Neuronal stem cell (in vitro differentiated cells): ENCODE results near the gene VTCN1.

Experiments
- DNase-seq: peaks from one replicate; pipeline ENCODE4 v3.0.0-alpha.2; 2013; ENCODE audit warnings: low spot score
- H2AFZ ChIP-seq: one replicate; pipeline ENCODE4 v1.6.1; 2013; ENCODE audit warnings: mild to moderate bottlenecking, low read length, inconsistent platforms
- H2AK5ac ChIP-seq: 2 replicates; pipeline ENCODE4 v1.6.1; 2013; ENCODE audit warnings: low read depth, mild to moderate bottlenecking, inconsistent platforms, low read length, moderate library complexity, mixed read lengths
- H2BK120ac ChIP-seq: 2 replicates; pipeline ENCODE4 v1.6.1; 2013; ENCODE audit warnings: low read depth, mild to moderate bottlenecking, inconsistent platforms, low read length, moderate library complexity, mixed read lengths
- H2BK12ac ChIP-seq: one replicate; pipeline ENCODE4 v1.6.1; 2013; ENCODE audit warnings: low read length, inconsistent platforms
- H2BK15ac ChIP-seq: 2 replicates; pipeline ENCODE4 v1.6.1; 2013; ENCODE audit warnings: mild to moderate bottlenecking, low read length, inconsistent platforms, mixed read lengths
- H2BK5ac ChIP-seq: one replicate; pipeline ENCODE4 v1.6.1; 2013; ENCODE audit warnings: inconsistent platforms, mild to moderate bottlenecking, low read length, moderate library complexity
- H3K14ac ChIP-seq: one replicate; pipeline ENCODE4 v1.6.1; 2013; ENCODE audit warnings: low read length, inconsistent platforms
- H3K18ac ChIP-seq: 2 replicates; pipeline ENCODE4 v1.6.1; 2013; ENCODE audit warnings: low read length, inconsistent platforms
- H3K23ac ChIP-seq: 2 replicates; pipeline ENCODE4 v1.6.1; 2013; ENCODE audit warnings: low read depth, mild to moderate bottlenecking, mixed read lengths, low read length, inconsistent platforms; ENCODE audit not compliant: poor library complexity
- H3K27ac ChIP-seq: replicated peaks from 3 replicates; pipeline ENCODE4 v1.5.1; 2013; ENCODE audit warnings: low read length, inconsistent platforms
- H3K27me3 ChIP-seq, 3 experiments: 2 replicates each; pipeline ENCODE4 v1.6.1; 2013; ENCODE audit warnings: low read length in 3 of 3, mild to moderate bottlenecking in 2 of 3, inconsistent platforms in 1 of 3, low read depth in 1 of 3, mixed read lengths in 1 of 3, moderate library complexity in 1 of 3; ENCODE audit not compliant: control insufficient read depth in 3 of 3, insufficient read depth in 3 of 3
- H3K36me3 ChIP-seq, 2 donors: replicated peaks in 1 of 2; 2 replicates each; pipeline ENCODE4 v1.6.1; 2013; ENCODE audit warnings: low read length in 2 of 2; ENCODE audit not compliant: control insufficient read depth in 2 of 2, insufficient read depth in 2 of 2
- H3K4ac ChIP-seq: 2 replicates; pipeline ENCODE4 v1.6.1; 2013; ENCODE audit warnings: inconsistent platforms, mild to moderate bottlenecking, low read length, moderate library complexity
- H3K4me1 ChIP-seq, 2 donors: 1 replicate in 1 of 2; 2 replicates in 1 of 2; pipeline ENCODE4 v1.6.1; 2013; ENCODE audit warnings: low read length in 2 of 2, low read depth in 1 of 2; ENCODE audit not compliant: control insufficient read depth in 2 of 2, insufficient read depth in 1 of 2
- H3K4me2 ChIP-seq: one replicate; pipeline ENCODE4 v1.6.1; 2013; ENCODE audit warnings: mild to moderate bottlenecking, low read length, inconsistent platforms; ENCODE audit not compliant: insufficient read depth, poor library complexity, severe bottlenecking
- H3K4me3 ChIP-seq, 2 donors: 2 replicates each; pipeline ENCODE4 v1.5.1; 2013; ENCODE audit warnings: low read length in 2 of 2, mild to moderate bottlenecking in 2 of 2, inconsistent platforms in 1 of 2, moderate library complexity in 1 of 2
- H3K79me1 ChIP-seq: one replicate; pipeline ENCODE4 v1.6.1; 2013; ENCODE audit warnings: low read depth, mild to moderate bottlenecking, inconsistent platforms, low read length, moderate library complexity
- H3K9ac ChIP-seq: one replicate; pipeline ENCODE4 v1.6.1; 2013; ENCODE audit warnings: mild to moderate bottlenecking, low read depth, low read length, inconsistent platforms; ENCODE audit not compliant: poor library complexity
- H3K9me3 ChIP-seq, 2 donors: replicated peaks in 1 of 2; 2 replicates each; pipeline versions ENCODE3 to v1.6.1; 2013; ENCODE audit warnings: low read length in 2 of 2, mild to moderate bottlenecking in 2 of 2, inconsistent platforms in 1 of 2, low read depth in 1 of 2, mixed read lengths in 1 of 2, moderate library complexity in 1 of 2; ENCODE audit not compliant: control insufficient read depth in 2 of 2, insufficient read depth in 1 of 2
- H4K8ac ChIP-seq: one replicate; pipeline ENCODE4 v1.6.1; 2013; ENCODE audit warnings: low read depth, mild to moderate bottlenecking, inconsistent platforms, low read length, moderate library complexity
- H4K91ac ChIP-seq: one replicate; pipeline ENCODE4 v1.6.1; 2013; ENCODE audit warnings: low read length, low read depth, mild to moderate bottlenecking, inconsistent platforms; ENCODE audit not compliant: poor library complexity
- WGBS, 2 donors: extraction: QIAGEN DNeasy Blood & Tissue Kit; methylation state at CpG; one replicate each; pipeline ENCODE4 v1.1.7; 2013; ENCODE audit warnings: missing lambda C conversion rate in 2 of 2, mixed read lengths in 1 of 2; ENCODE audit not compliant: insufficient read length in 2 of 2, insufficient replicate concordance in 1 of 2; ENCODE audit errors: extremely low coverage in 2 of 2; 5-methylcytosine and 5-hydroxymethylcytosine counted together

The VTCN1 gene

GRCh38 chr1:117166076-117166475 lies 44.7 kb downstream of the VTCN1 start:
- no peak overlapping the region for H2BK15ac ChIP-seq
- no CpG with 5 or more reads among the region's 2 CpGs for WGBS, 2 donors
- H3K4ac ChIP-seq: no peak overlapping the region
- no peak overlapping the region for H3K27ac ChIP-seq
- peaks cover 4 to 13% of the 10 kb centered on the region in 2 donors for H3K4me1 ChIP-seq
- H3K4me3 ChIP-seq: no peak overlapping the region
- no peak overlapping the region for H2AFZ ChIP-seq
- H3K79me1 ChIP-seq: no peaks in the 10 kb centered on the region
- H3K14ac ChIP-seq: no peak overlapping the region
- H3K27me3 ChIP-seq: no peaks in the 10 kb centered on the region
- H2BK5ac ChIP-seq: no peak overlapping the region
- no peak overlapping the region for H2BK12ac ChIP-seq
- H4K8ac ChIP-seq: no peak overlapping the region
- H3K18ac ChIP-seq: no peak overlapping the region
- peaks cover 2 to 3% of the 10 kb centered on the region in 2 donors for H3K9me3 ChIP-seq
- H2BK120ac ChIP-seq: no peak overlapping the region
- H3K4me2 ChIP-seq: no peak overlapping the region
- no peak overlapping the region for H3K9ac ChIP-seq
- H3K36me3 ChIP-seq: no peaks in the 10 kb centered on the region
- H2AK5ac ChIP-seq: no peak overlapping the region
- no peak overlapping the region for H4K91ac ChIP-seq
- no peak for DNase-seq
- H3K23ac ChIP-seq: no peak overlapping the region

DNA sequence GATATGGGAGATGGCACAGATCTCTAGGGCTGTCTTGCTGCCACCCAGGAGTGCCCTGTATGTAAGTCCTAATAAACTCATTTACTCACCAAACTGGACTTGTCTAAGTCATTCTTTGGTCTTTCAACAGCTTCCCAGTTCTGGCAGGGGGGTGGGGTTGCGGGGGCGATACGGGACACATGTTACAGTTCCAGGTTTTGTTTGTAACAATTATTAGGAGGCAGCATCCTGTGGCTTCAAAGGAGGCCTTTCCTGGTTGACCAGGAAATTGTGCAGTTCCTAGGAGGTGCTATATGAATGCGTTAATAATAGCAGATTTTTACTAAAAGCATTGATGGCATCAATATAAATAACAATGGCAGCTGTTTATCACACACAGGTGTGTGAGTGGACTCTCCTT lies 46.5 kb downstream of the VTCN1 start:
- Histone ChIP-seq H2BK12ac (no peak overlapping the region), H3K18ac (no peak overlapping the region), H2AFZ (no peak overlapping the region), H2BK120ac (no peak overlapping the region), H3K14ac (no peak overlapping the region), H3K79me1 (no peaks in the 10 kb centered on the region), H3K9ac (no peak overlapping the region), H2AK5ac (peak overlapping the region; percentile 14), H3K4me2 (no peak overlapping the region), H3K36me3 (no peaks in the 10 kb centered on the region), H3K27me3 (no peaks in the 10 kb centered on the region), H4K91ac (peak overlapping the region; percentile 92), H2BK5ac (no peak overlapping the region), H3K4me3 (no peak overlapping the region), H3K9me3 (peaks cover 2 to 3% of the 10 kb centered on the region in 2 donors), H3K27ac (no peak overlapping the region), H3K4ac (no peak overlapping the region), H2BK15ac (peak overlapping the region; percentile 45), H3K4me1 (peaks cover 0 to 8% of the 10 kb centered on the region in 2 donors), H3K23ac (no peak overlapping the region), H4K8ac (no peak overlapping the region)
- WGBS, 2 donors: no CpG with 5 or more reads among the region's 4 CpGs
- no peak for DNase-seq

- Histone ChIP-seq H3K79me1 (no peaks in the 10 kb centered on the region), H3K4me2 (no peak overlapping the region)
- DNase-seq: no peak
Measured at GRCh38 chr1:117162816-117163215, 47.9 kb downstream of the VTCN1 start.

GRCh38 chr1:117161887-117162286 lies 48.8 kb downstream of the VTCN1 start:
- no peak overlapping the region for H4K91ac ChIP-seq

More at GRCh38 chr1:117162816-117163215, 47.9 kb downstream of the VTCN1 start:
- H2BK120ac ChIP-seq: no peak overlapping the region
- H2BK12ac ChIP-seq: no peak overlapping the region
- H3K23ac ChIP-seq: no peak overlapping the region
- no peaks in the 10 kb centered on the region for H3K36me3 ChIP-seq
- H3K4me3 ChIP-seq: no peak overlapping the region
- H2BK5ac ChIP-seq: no peak overlapping the region
- no peak overlapping the region for H3K18ac ChIP-seq
- H3K4ac ChIP-seq: no peak overlapping the region
- H2AK5ac ChIP-seq: peak overlapping the region; percentile 28
- H2BK15ac ChIP-seq: no peak overlapping the region
- no peak overlapping the region for H4K91ac ChIP-seq
- peak overlapping the region; percentile 2 for H3K27ac ChIP-seq
- no peak overlapping the region for H4K8ac ChIP-seq
- H3K4me1 ChIP-seq: peaks cover 0 to 8% of the 10 kb centered on the region in 2 donors
- H3K14ac ChIP-seq: no peak overlapping the region
- no peak overlapping the region for H2AFZ ChIP-seq
- no peaks in the 10 kb centered on the region for H3K27me3 ChIP-seq
- H3K9ac ChIP-seq: no peak overlapping the region
- WGBS, 2 donors: no CpG with 5 or more reads among the region's 6 CpGs
- peaks cover 2 to 8% of the 10 kb centered on the region in 2 donors for H3K9me3 ChIP-seq

More at GRCh38 chr1:117161887-117162286, 48.8 kb downstream of the VTCN1 start:
- Histone ChIP-seq H3K27ac (no peak overlapping the region), H3K9ac (no peak overlapping the region), H3K9me3 (peaks cover 2 to 8% of the 10 kb centered on the region in 2 donors), H2BK15ac (no peak overlapping the region), H3K14ac (no peak overlapping the region), H3K79me1 (no peaks in the 10 kb centered on the region), H2AK5ac (no peak overlapping the region), H3K27me3 (no peaks in the 10 kb centered on the region), H2AFZ (no peak overlapping the region), H3K18ac (no peak overlapping the region), H4K8ac (no peak overlapping the region), H3K23ac (no peak overlapping the region), H3K4me1 (peaks cover 0 to 8% of the 10 kb centered on the region in 2 donors), H3K36me3 (no peaks in the 10 kb centered on the region), H2BK12ac (no peak overlapping the region), H2BK120ac (no peak overlapping the region), H3K4me3 (no peak overlapping the region), H2BK5ac (no peak overlapping the region), H3K4ac (no peak overlapping the region), H3K4me2 (no peak overlapping the region)
- no CpG with 5 or more reads among the region's 1 CpG for WGBS, 2 donors
- DNase-seq: no peak
